Stimulated activated effector memory CD8-positive, alpha-beta T cell treated with anti-CD3 and anti-CD28 coated beads, Interleukin-12 subunit alpha, Interleukin-12 subunit beta, amount 100 ng/mL, for 72 hours (primary cell): ENCODE measurements around the gene NTNG2.

Source experiments
- ATAC-seq: fragments of 150-1000 bp; cut with Tn5 transposase; 2 replicates; pipeline ENCODE4 v1.10.0; 2021
- DNase-seq, 2 donors: peaks; one replicate each; pipeline ENCODE4 v3.0.0; 2021 to 2022; ENCODE audit warnings: low spot score in 2 of 2
- H3K27ac Mint-ChIP-seq: one replicate; pipeline ENCODE4 v1.8.0; 2022; ENCODE audit warnings: mild to moderate bottlenecking, mixed read lengths
- H3K36me3 Mint-ChIP-seq: one replicate; pipeline ENCODE4 v1.8.0; 2022; ENCODE audit warnings: mild to moderate bottlenecking, mixed read lengths
- H3K4me1 Mint-ChIP-seq: one replicate; pipeline ENCODE4 v1.8.0; 2022; ENCODE audit warnings: mixed read lengths
- H3K4me3 Mint-ChIP-seq: one replicate; pipeline ENCODE4 v1.8.0; 2022; ENCODE audit warnings: mild to moderate bottlenecking, mixed read lengths
- H3K9me3 Mint-ChIP-seq: one replicate; pipeline ENCODE4 v1.8.0; 2022; ENCODE audit warnings: mixed read lengths

The NTNG2 gene

DNA sequence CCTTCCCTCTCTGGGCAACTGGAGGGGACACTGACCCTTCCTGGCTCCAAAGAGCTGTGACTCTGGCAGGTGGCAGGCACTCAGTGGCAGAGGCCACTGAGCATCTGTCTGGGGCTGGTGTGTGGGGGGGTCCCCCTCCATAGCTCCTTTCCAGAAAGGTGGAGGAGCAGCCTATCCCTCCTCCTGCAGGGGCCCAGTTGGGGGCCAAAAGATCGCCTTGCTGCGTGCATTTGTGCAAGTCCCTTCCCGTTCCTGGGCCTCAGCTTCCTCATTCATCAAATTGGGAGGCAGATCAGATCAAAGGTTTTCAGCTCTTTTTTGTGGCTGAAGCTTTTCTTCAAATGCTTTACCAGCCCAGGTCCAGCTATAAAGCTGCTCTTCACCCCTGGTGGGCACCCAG, 77.7 kb downstream of the NTNG2 start:
- H3K27ac Mint-ChIP-seq: no peak overlapping the region
- peaks cover 25% of the 10 kb centered on the region for H3K4me1 Mint-ChIP-seq
- H3K4me3 Mint-ChIP-seq: no peak overlapping the region
- no peak for ATAC-seq
- H3K9me3 Mint-ChIP-seq: no peaks in the 10 kb centered on the region
- H3K36me3 Mint-ChIP-seq: peaks cover 6% of the 10 kb centered on the region
- DNase-seq: no peak

DNA sequence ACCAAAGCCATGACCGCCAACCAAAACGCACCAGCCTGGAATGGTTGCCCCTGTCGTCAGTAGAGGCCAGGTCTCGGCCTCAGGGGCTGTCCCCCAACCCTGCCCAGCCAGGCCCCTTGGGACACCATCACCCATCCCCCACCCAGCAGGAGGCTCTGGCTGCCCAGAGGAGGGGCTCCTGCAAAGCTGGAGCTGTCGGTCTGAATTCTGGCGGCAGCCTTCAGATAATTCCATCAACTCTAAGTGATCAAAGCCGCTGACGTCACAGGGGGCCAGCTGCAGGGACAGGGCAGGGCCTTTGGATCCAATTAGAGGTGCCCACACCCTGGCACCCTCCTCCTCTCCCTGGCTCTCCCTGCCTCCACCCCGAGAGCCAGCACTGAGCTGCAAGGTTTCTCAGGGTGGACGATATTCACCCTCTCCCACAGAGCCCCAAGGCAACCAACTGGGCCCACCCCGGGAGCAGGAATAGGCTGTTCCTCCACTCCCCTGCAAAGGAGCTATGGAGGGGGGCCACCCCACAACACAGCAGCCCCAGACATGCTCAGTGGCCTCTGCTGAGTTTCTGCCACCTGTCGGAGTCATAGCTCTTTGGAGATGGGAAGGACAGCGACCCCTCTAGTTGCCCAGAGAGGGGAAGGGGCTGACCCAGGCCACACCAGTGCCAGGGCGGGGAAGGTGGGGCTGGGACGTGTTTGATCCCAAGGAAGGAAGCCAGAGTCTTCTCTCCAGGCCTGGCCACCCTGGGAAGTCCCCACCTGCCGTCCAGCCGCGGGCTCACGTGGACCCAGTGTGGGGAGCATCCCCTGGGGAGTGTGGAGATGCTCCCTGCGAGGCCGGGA, 78.4 kb downstream of the NTNG2 start:
- Mint-ChIP-seq H3K36me3 (peaks cover 6% of the 10 kb centered on the region), H3K9me3 (no peaks in the 10 kb centered on the region), H3K27ac (no peak overlapping the region), H3K4me3 (peak overlapping the region; percentile 96), H3K4me1 (peaks cover 25% of the 10 kb centered on the region)
- DNase-seq (no peak), ATAC-seq (no peak)

GRCh38 chr9:132240841-132241482, 79.1 kb downstream of the NTNG2 start:
- Mint-ChIP-seq H3K4me3 (peak overlapping the region; percentile 96), H3K36me3 (peaks cover 6% of the 10 kb centered on the region), H3K4me1 (peaks cover 20% of the 10 kb centered on the region), H3K27ac (peak overlapping the region; percentile 87), H3K9me3 (no peaks in the 10 kb centered on the region)
- ATAC-seq: peak; percentile 94
- DNase-seq: peak; percentile 95 to 98

- ATAC-seq (no peak), DNase-seq (no peak)
- Mint-ChIP-seq H3K27ac (peak overlapping the region; percentile 87), H3K36me3 (peaks cover 6% of the 10 kb centered on the region), H3K9me3 (no peaks in the 10 kb centered on the region), H3K4me1 (peaks cover 17% of the 10 kb centered on the region), H3K4me3 (peak overlapping the region; percentile 96)
Measured at GRCh38 chr9:132241483-132241839, 79.6 kb downstream of the NTNG2 start.

DNA sequence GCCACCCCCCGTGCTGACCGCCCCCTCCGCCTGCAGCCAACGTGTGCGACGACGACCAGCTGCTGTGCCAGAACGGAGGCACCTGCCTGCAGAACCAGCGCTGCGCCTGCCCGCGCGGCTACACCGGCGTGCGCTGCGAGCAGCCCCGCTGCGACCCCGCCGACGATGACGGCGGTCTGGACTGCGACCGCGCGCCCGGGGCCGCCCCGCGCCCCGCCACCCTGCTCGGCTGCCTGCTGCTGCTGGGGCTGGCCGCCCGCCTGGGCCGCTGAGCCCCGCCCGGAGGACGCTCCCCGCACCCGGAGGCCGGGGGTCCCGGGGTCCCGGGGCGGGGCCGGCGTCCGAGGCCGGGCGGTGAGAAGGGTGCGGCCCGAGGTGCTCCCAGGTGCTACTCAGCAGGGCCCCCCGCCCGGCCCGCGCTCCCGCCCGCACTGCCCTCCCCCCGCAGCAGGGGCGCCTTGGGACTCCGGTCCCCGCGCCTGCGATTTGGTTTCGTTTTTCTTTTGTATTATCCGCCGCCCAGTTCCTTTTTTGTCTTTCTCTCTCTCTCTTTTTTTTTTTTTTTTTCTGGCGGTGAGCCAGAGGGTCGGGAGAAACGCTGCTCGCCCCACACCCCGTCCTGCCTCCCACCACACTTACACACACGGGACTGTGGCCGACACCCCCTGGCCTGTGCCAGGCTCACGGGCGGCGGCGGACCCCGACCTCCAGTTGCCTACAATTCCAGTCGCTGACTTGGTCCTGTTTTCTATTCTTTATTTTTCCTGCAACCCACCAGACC, 80.2 kb downstream of the NTNG2 start:
- ATAC-seq (no peak), DNase-seq (no peak)
- H3K9me3 Mint-ChIP-seq: no peaks in the 10 kb centered on the region
- peaks cover 13% of the 10 kb centered on the region for H3K4me1 Mint-ChIP-seq
- peak overlapping the region; percentile 96 for H3K4me3 Mint-ChIP-seq
- peak overlapping the region; percentile 93 for H3K27ac Mint-ChIP-seq
- H3K36me3 Mint-ChIP-seq: peaks cover 6% of the 10 kb centered on the region

DNA sequence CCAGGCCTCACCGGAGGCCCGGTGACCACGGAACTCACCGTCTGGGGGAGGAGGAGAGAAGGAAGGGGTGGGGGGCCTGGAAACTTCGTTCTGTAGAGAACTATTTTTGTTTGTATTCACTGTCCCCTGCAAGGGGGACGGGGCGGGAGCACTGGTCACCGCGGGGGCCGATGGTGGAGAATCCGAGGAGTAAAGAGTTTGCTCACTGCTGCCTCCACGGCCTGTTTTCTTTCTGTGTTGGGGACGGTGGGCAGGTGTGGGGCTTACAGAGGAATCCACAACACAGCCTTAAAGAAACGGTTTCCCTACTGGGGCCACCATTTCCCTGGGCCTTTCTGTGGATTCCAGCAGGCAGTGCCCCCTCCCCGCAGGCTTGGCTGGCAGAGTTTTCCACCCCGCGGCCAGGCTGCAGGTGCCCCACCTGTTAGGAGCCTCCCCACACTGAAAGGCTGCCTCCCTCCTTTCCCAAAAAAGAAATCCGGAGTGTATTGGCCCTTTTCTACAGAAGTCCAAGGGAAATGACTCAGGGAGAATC, 80.8 kb downstream of the NTNG2 start:
- peak overlapping the region; percentile 93 for H3K27ac Mint-ChIP-seq
- H3K4me1 Mint-ChIP-seq: peaks cover 13% of the 10 kb centered on the region
- ATAC-seq (no peak), DNase-seq (no peak)
- peak overlapping the region; percentile 96 for H3K4me3 Mint-ChIP-seq
- H3K9me3 Mint-ChIP-seq: no peaks in the 10 kb centered on the region
- peaks cover 6% of the 10 kb centered on the region for H3K36me3 Mint-ChIP-seq

DNA sequence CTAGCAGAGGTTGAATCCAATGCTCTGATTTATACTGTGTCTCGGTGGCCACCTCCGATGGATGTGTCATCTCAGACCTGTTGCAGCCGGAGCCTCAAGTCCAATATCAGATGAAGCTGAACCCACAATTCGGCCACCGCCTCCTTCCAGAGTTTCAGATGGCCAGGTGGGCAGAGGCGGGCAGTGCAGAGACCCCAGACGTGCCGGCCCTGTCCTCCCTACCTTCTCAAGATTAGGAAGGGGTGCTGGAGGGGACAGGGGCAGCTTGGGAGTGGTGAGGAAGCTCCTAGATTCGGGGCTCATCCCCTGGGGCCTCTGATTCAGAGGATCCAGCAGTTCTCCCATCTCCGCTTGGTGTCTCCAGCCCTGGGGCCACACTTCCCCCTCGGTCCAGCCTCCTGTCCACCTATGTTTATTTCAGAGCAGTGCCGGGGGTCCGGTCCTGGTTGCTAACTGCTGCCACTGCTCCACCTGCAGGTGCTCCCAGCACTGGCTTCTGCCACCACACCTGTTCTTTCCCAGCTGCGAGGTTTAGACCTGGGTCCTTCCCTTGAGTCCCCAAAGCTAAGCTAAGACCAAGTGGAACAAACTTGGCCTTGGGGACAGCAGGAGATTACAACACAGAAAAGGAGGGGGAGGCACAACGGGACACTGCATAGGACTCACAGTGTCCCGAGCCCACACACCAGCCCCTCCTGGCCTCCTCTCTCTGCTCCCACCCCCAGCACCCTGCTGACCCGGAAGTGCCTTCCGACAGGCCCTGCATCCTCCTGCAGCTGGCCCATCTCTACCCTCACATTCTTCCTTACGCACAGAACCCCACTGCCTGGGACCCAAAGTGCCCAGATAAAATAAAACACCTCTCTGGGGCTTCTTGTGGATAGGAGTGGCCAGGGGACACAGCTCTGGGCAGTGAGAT, 81.6 kb downstream of the NTNG2 start:
- Mint-ChIP-seq H3K4me3 (peak overlapping the region; percentile 96), H3K36me3 (peaks cover 6% of the 10 kb centered on the region), H3K4me1 (peaks cover 13% of the 10 kb centered on the region), H3K27ac (no peak overlapping the region), H3K9me3 (no peaks in the 10 kb centered on the region)
- ATAC-seq (no peak), DNase-seq (no peak)

GRCh38 chr9:132244582-132245455, 83.0 kb downstream of the NTNG2 start:
- no peak overlapping the region for H3K27ac Mint-ChIP-seq
- H3K9me3 Mint-ChIP-seq: no peaks in the 10 kb centered on the region
- H3K4me3 Mint-ChIP-seq: no peak overlapping the region
- H3K4me1 Mint-ChIP-seq: peaks cover 13% of the 10 kb centered on the region
- ATAC-seq: no peak
- peaks cover 6% of the 10 kb centered on the region for H3K36me3 Mint-ChIP-seq
- no peak for DNase-seq

GRCh38 chr9:132245465-132245864, 83.6 kb downstream of the NTNG2 start:
- DNase-seq: no peak
- Mint-ChIP-seq H3K4me3 (no peak overlapping the region), H3K9me3 (no peaks in the 10 kb centered on the region), H3K36me3 (peaks cover 6% of the 10 kb centered on the region), H3K4me1 (peaks cover 13% of the 10 kb centered on the region), H3K27ac (no peak overlapping the region)
- no peak for ATAC-seq

DNA sequence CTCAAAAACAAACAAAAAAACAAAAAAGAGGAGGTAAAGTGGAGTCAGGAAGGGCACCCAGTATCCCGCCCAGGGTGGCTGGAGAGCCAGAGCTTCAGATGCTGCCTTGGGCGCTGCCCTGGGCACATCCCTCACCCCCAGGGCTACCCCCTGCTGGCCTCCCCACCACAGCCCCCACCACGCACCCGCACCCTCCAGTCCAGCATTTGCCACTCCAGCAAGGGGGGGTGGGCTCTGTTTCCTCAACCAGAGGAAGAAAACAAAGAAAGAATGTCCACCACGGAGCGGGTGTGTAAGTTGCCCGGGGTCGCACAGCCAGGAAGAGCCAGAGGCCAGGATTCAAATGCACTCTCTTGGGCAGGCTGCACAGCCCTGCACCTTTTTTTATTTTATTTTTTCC, 86.1 kb downstream of the NTNG2 start:
- Mint-ChIP-seq H3K4me3 (no peak overlapping the region), H3K27ac (no peak overlapping the region), H3K9me3 (no peaks in the 10 kb centered on the region), H3K4me1 (no peaks in the 10 kb centered on the region), H3K36me3 (no peaks in the 10 kb centered on the region)
- ATAC-seq (no peak), DNase-seq (no peak)

DNA sequence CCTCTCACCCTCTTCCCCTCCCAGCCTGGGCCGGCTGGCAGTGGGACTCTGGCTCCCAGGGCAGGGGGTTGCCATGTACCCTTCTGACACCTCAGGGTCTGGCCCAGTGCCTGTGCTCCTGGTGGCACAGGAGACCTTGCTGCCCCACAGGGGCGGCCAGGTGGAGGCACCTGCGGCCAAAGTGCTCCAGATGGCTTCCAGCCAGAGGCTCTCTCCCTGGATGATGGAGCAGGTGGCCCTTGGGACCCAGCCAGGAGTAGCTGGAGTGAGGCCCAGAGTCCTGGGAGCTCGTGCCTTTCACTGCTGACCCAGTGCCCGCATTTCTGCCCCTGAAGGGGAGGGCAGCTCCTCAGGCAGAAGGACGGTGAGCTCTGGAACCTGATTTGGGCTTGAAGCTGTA, 87.3 kb downstream of the NTNG2 start:
- DNase-seq (no peak), ATAC-seq (no peak)
- Mint-ChIP-seq H3K4me1 (no peaks in the 10 kb centered on the region), H3K4me3 (no peak overlapping the region), H3K36me3 (no peaks in the 10 kb centered on the region), H3K27ac (no peak overlapping the region), H3K9me3 (no peaks in the 10 kb centered on the region)

DNA sequence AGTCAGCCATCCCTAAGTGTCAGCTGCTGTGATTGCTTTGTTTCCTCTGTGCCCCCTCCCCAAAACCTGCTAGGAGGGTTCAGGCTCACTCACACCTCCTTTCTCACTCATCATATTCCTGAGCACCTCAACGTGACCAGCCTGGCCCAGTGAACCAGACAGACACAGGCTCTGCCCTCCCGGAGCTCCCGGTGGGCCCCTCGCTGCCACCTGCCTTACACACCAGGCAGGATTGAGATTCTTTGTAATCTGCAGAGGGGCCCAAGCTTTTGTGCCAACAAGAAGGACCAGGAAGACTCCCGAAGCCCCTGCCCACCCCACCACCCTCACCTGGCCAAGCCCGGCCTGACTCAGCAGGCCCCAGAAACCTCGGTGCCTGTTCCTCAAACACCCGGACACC, 87.8 kb downstream of the NTNG2 start:
- Mint-ChIP-seq H3K27ac (no peak overlapping the region), H3K4me1 (no peaks in the 10 kb centered on the region), H3K9me3 (no peaks in the 10 kb centered on the region), H3K36me3 (no peaks in the 10 kb centered on the region), H3K4me3 (no peak overlapping the region)
- ATAC-seq (no peak), DNase-seq (no peak)

GRCh38 chr9:132250324-132251262, 88.7 kb downstream of the NTNG2 start:
- no peak for DNase-seq
- peak; percentile 21 for ATAC-seq
- H3K27ac Mint-ChIP-seq: no peak overlapping the region
- no peaks in the 10 kb centered on the region for H3K36me3 Mint-ChIP-seq
- no peak overlapping the region for H3K4me3 Mint-ChIP-seq
- no peaks in the 10 kb centered on the region for H3K4me1 Mint-ChIP-seq
- no peaks in the 10 kb centered on the region for H3K9me3 Mint-ChIP-seq
